Hepatocyte (in vitro differentiated cells): Measurements from ENCODE around the gene SPATA1.

Experiments
- CTCF ChIP-seq: fragments of 200-600 bp; sonication (generic); IDR thresholded peaks from 2 replicates; pipeline ENCODE4 v1.5.1; 2016; ENCODE audit warnings: antibody characterized with exemption, mild to moderate bottlenecking; ENCODE audit not compliant: poor library complexity
- EZH2 ChIP-seq: fragments of 200-600 bp; sonication (generic); IDR thresholded peaks from 2 replicates; pipeline ENCODE4 v1.6.1; 2016; ENCODE audit warnings: antibody characterized with exemption, mild to moderate bottlenecking, borderline replicate concordance

DNA sequence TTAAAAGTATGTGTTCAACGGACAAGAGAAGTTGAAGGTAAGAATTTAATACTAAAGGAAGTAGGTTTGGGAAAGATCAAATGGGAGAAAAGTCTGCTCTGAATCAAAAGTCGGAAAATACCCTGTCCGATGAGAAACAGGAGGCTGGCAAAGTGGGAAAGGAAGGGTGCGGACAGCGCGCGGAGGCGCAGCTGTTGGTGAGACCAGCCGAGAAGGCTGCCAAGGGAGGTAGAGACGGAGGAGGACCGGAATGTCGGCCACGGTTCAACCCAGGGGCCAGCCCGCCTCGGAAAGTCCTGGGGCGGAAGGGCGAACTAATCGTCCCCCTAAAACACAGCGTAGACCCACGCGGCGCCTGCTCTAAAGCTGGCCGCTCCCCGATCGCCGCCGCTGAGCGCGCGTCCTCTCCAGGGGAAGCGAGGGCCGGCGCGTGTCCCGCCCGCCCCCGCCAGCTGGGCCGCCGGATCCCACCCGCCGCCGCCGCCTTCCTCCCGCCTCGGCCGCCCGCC lies 639 bp upstream of the SPATA1 start:
- TF ChIP-seq CTCF: no peak
- no peak for TF ChIP-seq EZH2
